ENCODE measurements around the gene PROK2.

PROK2 gene, protein sequence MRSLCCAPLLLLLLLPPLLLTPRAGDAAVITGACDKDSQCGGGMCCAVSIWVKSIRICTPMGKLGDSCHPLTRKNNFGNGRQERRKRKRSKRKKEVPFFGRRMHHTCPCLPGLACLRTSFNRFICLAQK

GRCh38 chr3:71784914-71785531 lies at the start of gene PROK2:
Gene PROK2, minus strand, starts transcription at chr3:71785148. Its CDS starts 96 bp downstream, at chr3:71785052.
- Histone ChIP-seq H4K20me1 (peaks cover 0 to 13% (median 0%) of the 10 kb centered on the region in 11 experiments; a peak in 4 of 22 replicates), H3K4me2 (peak within 1 kb of the TSS; percentile 91 to 99 (median 94)), H3K4me1 (peaks cover 19 to 41% (median 28%) of the 10 kb centered on the region in 10 experiments), H3K36me3 (no peaks in the 10 kb centered on the region), H3K4me3 (peak within 1 kb of the TSS; percentile 51 to 73 (median 61)), H3K27ac (peak within 1 kb of the TSS in 8 of 11 experiments; percentile 8 to 71 (median 47); a peak in 14 of 22 replicates), H3K27me3 (peaks cover 64 to 75% (median 71%) of the 10 kb centered on the region in 11 experiments), H3K9ac (peak within 1 kb of the TSS; percentile 41 to 70 (median 61); a peak in 20 of 22 replicates), H3K9me3 (replicated peaks in 1 of 11) (no peaks in the 10 kb centered on the region)
- no peak for TF ChIP-seq Cebpa-rat (IDR thresholded peaks at IDR 0.05)

- Histone ChIP-seq H3K9ac (no peak overlapping the region), H3K36me3 (no peaks in the 10 kb centered on the region), H4K20me1 (no peaks in the 10 kb centered on the region), H3K27me3 (no peaks in the 10 kb centered on the region), H3K4me1 (0 out of 20 replicates have a peak, but pooled peaks cover 0 to 4% (median 0%) of the 10 kb centered on the region in 10 experiments), H3K4me2 (no peak overlapping the region), H3K4me3 (no peak overlapping the region), H3K27ac (no peak overlapping the region), H3K9me3 (replicated peaks in 1 of 11) (no peaks in the 10 kb centered on the region)
- no peak for TF ChIP-seq Cebpa-rat (IDR thresholded peaks at IDR 0.05)
Measured at GRCh38 chr3:71831599-71831998, 46.7 kb upstream of the PROK2 start.

DNA sequence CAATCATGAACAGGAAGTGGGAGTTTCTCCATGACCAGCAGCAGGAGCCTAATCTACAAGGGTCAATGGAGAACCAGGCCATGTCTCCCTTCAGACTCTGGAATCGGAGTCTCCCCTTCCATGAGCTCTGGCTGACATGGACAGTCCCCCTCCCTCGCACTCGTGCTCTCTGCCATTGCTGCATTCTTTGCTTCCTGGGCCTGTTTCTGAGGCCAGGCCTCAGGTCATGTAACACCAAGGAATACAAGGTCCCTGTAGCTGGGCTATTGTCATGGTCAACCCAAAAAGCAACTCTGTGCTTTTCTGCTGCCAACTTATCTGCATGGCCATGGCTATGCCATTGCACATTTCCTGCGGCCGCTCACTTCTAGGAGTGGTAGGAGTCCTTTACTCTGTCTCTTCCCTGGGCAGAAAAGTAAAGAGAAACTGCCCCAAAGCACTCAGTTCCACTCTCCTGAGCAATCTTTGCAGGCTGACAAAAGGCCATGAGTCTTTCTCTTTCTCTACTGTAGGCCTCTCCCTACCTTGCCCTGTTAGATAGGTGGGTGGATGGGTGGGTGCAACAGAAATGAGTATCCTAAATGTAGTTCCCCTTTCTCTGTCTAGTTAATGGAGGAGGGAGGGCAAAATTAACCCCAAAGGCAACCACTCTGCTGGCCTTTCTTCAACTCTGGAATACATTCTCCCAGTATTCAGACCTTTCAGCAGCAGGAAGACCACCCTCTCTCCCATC lies 40.8 kb upstream of the PROK2 start:
- H3K36me3 ChIP-seq = no peaks in the 10 kb centered on the region

GRCh38 chr3:71821116-71821515 lies 36.2 kb upstream of the PROK2 start:
- no peaks in the 10 kb centered on the region for H3K36me3 ChIP-seq
- H3K4me1 ChIP-seq = peaks cover 0 to 6% (median 0%) of the 10 kb centered on the region in 10 experiments; a peak in 1 of 20 replicates
- no peaks in the 10 kb centered on the region for H4K20me1 ChIP-seq
- no peak overlapping the region for H3K9ac ChIP-seq
- H3K4me2 ChIP-seq = no peak overlapping the region
- H3K4me3 ChIP-seq = no peak overlapping the region
- no peak for TF ChIP-seq Cebpa-rat (IDR thresholded peaks at IDR 0.05)
- no peak overlapping the region for H3K27ac ChIP-seq
- no peaks in the 10 kb centered on the region for H3K27me3 ChIP-seq
- H3K9me3 ChIP-seq (replicated peaks in 1 of 11) = no peaks in the 10 kb centered on the region

More for the DNA sequence above, 40.8 kb upstream of the PROK2 start:
- Histone ChIP-seq H3K9me3 (replicated peaks in 1 of 11) (no peaks in the 10 kb centered on the region), H3K27ac (no peak overlapping the region), H3K27me3 (no peaks in the 10 kb centered on the region), H3K4me3 (no peak overlapping the region), H3K4me1 (peaks cover 0 to 10% (median 0%) of the 10 kb centered on the region in 10 experiments; a peak in 1 of 20 replicates), H3K4me2 (no peak overlapping the region; a peak in 2 of 22 replicates), H3K9ac (no peak overlapping the region), H4K20me1 (no peaks in the 10 kb centered on the region)
- TF ChIP-seq Cebpa-rat (IDR thresholded peaks at IDR 0.05) = no peak

GRCh38 chr3:71817262-71817661 lies 32.3 kb upstream of the PROK2 start:
- Histone ChIP-seq H3K27ac (no peak overlapping the region), H3K9me3 (replicated peaks in 1 of 11) (peaks cover 0 to 8% (median 0%) of the 10 kb centered on the region in 11 experiments; a peak in 5 of 22 replicates), H3K4me1 (peaks cover 0 to 10% (median 2%) of the 10 kb centered on the region in 10 experiments; a peak in 5 of 20 replicates), H3K4me3 (no peak overlapping the region), H3K36me3 (no peaks in the 10 kb centered on the region), H3K27me3 (no peaks in the 10 kb centered on the region), H4K20me1 (no peaks in the 10 kb centered on the region), H3K4me2 (no peak overlapping the region), H3K9ac (no peak overlapping the region)
- no peak for TF ChIP-seq Cebpa-rat (IDR thresholded peaks at IDR 0.05)

DNA sequence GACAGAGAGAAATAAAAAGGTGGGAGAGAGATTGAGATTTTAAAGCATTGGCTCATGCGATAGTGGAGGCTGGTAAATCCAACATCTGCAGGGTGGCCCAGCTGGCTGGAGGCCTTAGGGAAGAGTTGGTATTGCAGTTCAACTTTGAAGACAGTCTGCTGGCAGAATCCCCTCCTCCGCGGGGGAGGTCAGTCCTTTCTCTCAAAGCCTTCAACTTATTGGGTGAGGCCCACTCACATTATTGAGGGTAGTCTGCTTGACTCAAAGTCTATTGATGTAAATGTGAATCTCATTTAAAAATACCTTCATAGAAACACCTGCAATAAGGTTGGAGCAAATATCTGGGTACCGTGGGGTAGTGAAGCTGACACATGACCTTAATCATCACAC lies 31.8 kb upstream of the PROK2 start:
- H3K27me3 ChIP-seq = no peaks in the 10 kb centered on the region
- H3K9ac ChIP-seq = no peak overlapping the region

DNA sequence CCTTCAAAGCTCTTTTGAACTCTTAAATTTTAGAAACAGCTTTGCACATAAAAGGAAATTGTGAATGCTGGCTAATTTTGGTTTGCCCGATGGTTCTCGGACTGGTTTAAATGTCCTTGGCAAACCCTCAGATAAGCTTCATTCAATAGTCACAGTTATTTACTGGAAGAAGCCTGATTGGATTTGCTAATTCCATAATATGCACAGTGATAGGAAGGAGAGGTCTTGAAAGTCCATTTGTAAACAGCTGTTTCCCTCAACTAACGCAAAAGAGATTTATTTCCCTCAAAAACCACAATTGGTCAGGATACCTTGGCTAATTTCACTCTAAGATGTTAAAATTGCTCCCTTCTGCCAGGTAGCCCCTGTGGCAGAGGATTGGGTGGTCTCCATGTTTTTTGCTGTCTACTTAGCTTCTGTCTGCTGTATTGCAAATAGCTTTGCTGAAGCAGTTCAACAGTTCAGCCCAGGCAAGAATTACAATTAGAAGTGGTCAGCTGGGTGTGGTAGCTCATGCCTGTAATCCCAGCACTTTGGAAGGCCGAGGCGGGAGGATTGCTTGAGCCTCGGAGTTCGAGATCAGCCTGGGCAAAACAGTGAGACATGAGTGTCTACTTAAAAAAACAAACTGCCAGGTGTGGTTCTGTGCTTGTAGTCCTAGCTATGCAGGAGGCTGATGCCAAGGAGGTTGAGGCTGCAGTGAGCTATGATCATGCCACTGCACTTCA lies 30.6 kb upstream of the PROK2 start:
- Histone ChIP-seq H3K9ac (no peak overlapping the region), H4K20me1 (no peaks in the 10 kb centered on the region), H3K36me3 (no peaks in the 10 kb centered on the region), H3K4me1 (peaks cover 0 to 15% (median 5%) of the 10 kb centered on the region in 10 experiments; a peak in 6 of 20 replicates), H3K9me3 (replicated peaks in 1 of 11) (peaks cover 0 to 9% (median 0%) of the 10 kb centered on the region in 11 experiments; a peak in 5 of 22 replicates), H3K27ac (no peak overlapping the region), H3K27me3 (no peaks in the 10 kb centered on the region), H3K4me2 (no peak overlapping the region), H3K4me3 (no peak overlapping the region)
- no peak for TF ChIP-seq Cebpa-rat (IDR thresholded peaks at IDR 0.05)

More for the DNA sequence above, 31.8 kb upstream of the PROK2 start:
- no peaks in the 10 kb centered on the region for H3K36me3 ChIP-seq
- H4K20me1 ChIP-seq = no peaks in the 10 kb centered on the region
- H3K4me3 ChIP-seq = no peak overlapping the region
- peaks cover 0 to 9% (median 0%) of the 10 kb centered on the region in 11 experiments; a peak in 5 of 22 replicates for H3K9me3 ChIP-seq (replicated peaks in 1 of 11)
- no peak overlapping the region for H3K27ac ChIP-seq
- TF ChIP-seq Cebpa-rat (IDR thresholded peaks at IDR 0.05) = no peak
- no peak overlapping the region for H3K4me2 ChIP-seq
- peaks cover 0 to 15% (median 5%) of the 10 kb centered on the region in 10 experiments; a peak in 6 of 20 replicates for H3K4me1 ChIP-seq

- TF ChIP-seq Cebpa-rat (IDR thresholded peaks at IDR 0.05) = no peak
- H3K4me2 ChIP-seq = no peak overlapping the region
- H3K9ac ChIP-seq = no peak overlapping the region
- H3K9me3 ChIP-seq (replicated peaks in 1 of 11) = peaks cover 0 to 9% (median 0%) of the 10 kb centered on the region in 11 experiments; a peak in 5 of 22 replicates
- H3K36me3 ChIP-seq = no peaks in the 10 kb centered on the region
- H4K20me1 ChIP-seq = no peaks in the 10 kb centered on the region
- no peak overlapping the region for H3K27ac ChIP-seq
- H3K4me3 ChIP-seq = no peak overlapping the region
- H3K4me1 ChIP-seq = peaks cover 0 to 15% (median 5%) of the 10 kb centered on the region in 10 experiments; a peak in 6 of 20 replicates
- no peaks in the 10 kb centered on the region for H3K27me3 ChIP-seq
Measured at GRCh38 chr3:71813704-71814103, 28.8 kb upstream of the PROK2 start.
